RWPE2 (cell line): ENCODE measurements around the gene NACAD.
A peak's percentile ranks its signal among the peaks of the same experiment; 100 is the strongest.

Experiments
- ATAC-seq: fragments of 200-7000 bp; cut with Tn5 transposase; 3 replicates; pipeline ENCODE4 v1.9.1; 2021; ENCODE audit warnings: low read depth
- DNase-seq: peaks from one replicate; pipeline ENCODE4 v3.0.0-alpha.2; 2020; ENCODE audit warnings: low spot score
- H3K27ac ChIP-seq: fragments of 450-650 bp; 2 replicates; pipeline ENCODE4 v1.5.1; 2017; ENCODE audit warnings: mild to moderate bottlenecking; ENCODE audit not compliant: poor library complexity, severe bottlenecking
- H3K27me3 ChIP-seq: fragments of 250-450 bp; sonication (Bioruptor Pico); 2 replicates; pipeline ENCODE4 v1.5.1; 2021; ENCODE audit warnings: mild to moderate bottlenecking, moderate library complexity; ENCODE audit not compliant: insufficient read depth, poor library complexity, severe bottlenecking
- H3K36me3 ChIP-seq: fragments of 250-450 bp; sonication (Bioruptor Pico); 2 replicates; pipeline ENCODE4 v1.5.1; 2020; ENCODE audit warnings: low read depth, mild to moderate bottlenecking, moderate library complexity
- H3K4me1 ChIP-seq: fragments of 250-450 bp; sonication (Bioruptor Pico); 2 replicates; pipeline ENCODE4 v1.5.1; 2021; ENCODE audit warnings: mild to moderate bottlenecking, moderate library complexity; ENCODE audit not compliant: insufficient read depth, poor library complexity, severe bottlenecking
- H3K4me3 ChIP-seq: fragments of 250-450 bp; sonication (Bioruptor Pico); 2 replicates; pipeline ENCODE4 v1.5.1; 2021; ENCODE audit warnings: mild to moderate bottlenecking, moderate library complexity; ENCODE audit not compliant: severe bottlenecking
- H3K9me3 ChIP-seq: fragments of 250-450 bp; sonication (Bioruptor Pico); 2 replicates; pipeline ENCODE4 v1.5.1; 2021; ENCODE audit warnings: mild to moderate bottlenecking, moderate library complexity; ENCODE audit not compliant: severe bottlenecking
- CTCF ChIP-seq: fragments of 450-650 bp; IDR thresholded peaks from one replicate; pipeline ENCODE4 v1.5.1; 2017; ENCODE audit warnings: mild to moderate bottlenecking, moderate library complexity; ENCODE audit not compliant: poor library complexity, severe bottlenecking

NACAD gene

GRCh38 chr7:45085619-45086200 lies 3.1 kb downstream of the NACAD start:
- ATAC-seq (no peak), DNase-seq (no peak)
- Histone ChIP-seq H3K4me1 (peaks cover 5% of the 10 kb centered on the region), H3K27ac (no peak overlapping the region), H3K36me3 (no peaks in the 10 kb centered on the region), H3K27me3 (no peaks in the 10 kb centered on the region), H3K4me3 (no peak overlapping the region), H3K9me3 (no peaks in the 10 kb centered on the region)
- no peak for TF ChIP-seq CTCF

- Histone ChIP-seq H3K4me3 (no peak overlapping the region), H3K9me3 (no peaks in the 10 kb centered on the region), H3K27ac (no peak overlapping the region), H3K36me3 (no peaks in the 10 kb centered on the region), H3K4me1 (peaks cover 5% of the 10 kb centered on the region), H3K27me3 (no peaks in the 10 kb centered on the region)
- DNase-seq: no peak
- no peak for TF ChIP-seq CTCF
- ATAC-seq: no peak
These were observed 3.7 kb downstream of the NACAD start for GRCh38 chr7:45084901-45085618.

- H3K27me3 ChIP-seq: no peaks in the 10 kb centered on the region
- H3K36me3 ChIP-seq: no peaks in the 10 kb centered on the region
- TF ChIP-seq CTCF: no peak
- DNase-seq (no peak), ATAC-seq (no peak)
- H3K9me3 ChIP-seq: no peaks in the 10 kb centered on the region
- H3K4me1 ChIP-seq: peaks cover 5% of the 10 kb centered on the region
- H3K4me3 ChIP-seq: no peak overlapping the region
- no peak overlapping the region for H3K27ac ChIP-seq
These were observed 4.4 kb downstream of the NACAD start for GRCh38 chr7:45084336-45084735.

GRCh38 chr7:45082831-45083331 lies 5.9 kb downstream of the NACAD start:
- ATAC-seq (peak; percentile 61), DNase-seq (peak; percentile 60)
- Histone ChIP-seq H3K36me3 (no peaks in the 10 kb centered on the region), H3K27ac (peak overlapping the region; percentile 31), H3K4me1 (peaks cover 5% of the 10 kb centered on the region), H3K4me3 (no peak overlapping the region), H3K9me3 (no peaks in the 10 kb centered on the region), H3K27me3 (no peaks in the 10 kb centered on the region)
- TF ChIP-seq CTCF: no peak
